Transverse colon (tissue), 4 donors: ENCODE results near the gene BANP. TPM values are rescaled to one million over a fixed set of nuclear protein-coding genes. Genes with fewer than 3 reads are reported as not detected.

Experiments
- DNase-seq: peaks from one replicate; pipeline ENCODE4 v3.0.0-alpha.2; 2019
- H3K27ac ChIP-seq, 4 donors: fragments of 200-600 bp; sonication (generic); 2 replicates each; pipeline ENCODE4 v1.5.1; 2016 to 2018; ENCODE audit warnings: inconsistent platforms in 4 of 4
- H3K27me3 ChIP-seq: fragments of 200-600 bp; sonication (generic); 2 replicates; pipeline ENCODE4 v1.5.1; 2017; ENCODE audit warnings: inconsistent platforms
- H3K36me3 ChIP-seq, 4 donors: fragments of 200-600 bp; sonication (generic); 2 replicates each; pipeline ENCODE4 v1.5.1; 2017 to 2019; ENCODE audit warnings: inconsistent platforms in 4 of 4
- H3K4me1 ChIP-seq, 4 donors: fragments of 200-600 bp; sonication (generic); 2 replicates each; pipeline ENCODE4 v1.5.1; 2017 to 2020; ENCODE audit warnings: inconsistent platforms in 4 of 4
- H3K4me3 ChIP-seq, 4 donors: fragments of 200-600 bp; sonication (generic); 1 replicate in 1 of 4; 2 replicates in 3 of 4; pipeline versions ENCODE4 v1.5.1 to v1.6.1; 2017 to 2019; ENCODE audit warnings: inconsistent platforms in 4 of 4
- H3K9me3 ChIP-seq, 2 donors: fragments of 200-600 bp; sonication (generic); 2 replicates each; pipeline ENCODE4 v1.5.1; 2017 to 2019; ENCODE audit warnings: inconsistent platforms in 2 of 2
- EP300 ChIP-seq: sonication (generic); formaldehyde crosslinking; IDR thresholded peaks from one replicate; pipeline ENCODE4 v1.6.1; 2017; ENCODE audit warnings: antibody characterized with exemption, low read depth
- POLR2A ChIP-seq: fragments of 450-650 bp; IDR thresholded peaks from one replicate; pipeline ENCODE4 v1.6.1; 2016; ENCODE audit warnings: antibody characterized with exemption, mild to moderate bottlenecking, moderate library complexity
- POLR2AphosphoS5 ChIP-seq, 3 donors: sonication (generic); formaldehyde crosslinking; IDR thresholded peaks; one replicate each; pipeline ENCODE4 v1.6.1; 2016; ENCODE audit warnings: antibody characterized with exemption in 3 of 3
- WGBS, 2 donors: methylation state at CpG; one replicate each; pipeline ENCODE4 v1.1.5; 2018; ENCODE audit warnings: low coverage in 1 of 2; 5-methylcytosine and 5-hydroxymethylcytosine counted together
- in situ Hi-C, 4 donors: fragments of 200-750 bp; cut with MboI; loops; one replicate each; pipeline versions ENCODE4 v1.15.0 to v1.15.1; 2017; ENCODE audit warnings: low sequenced_read_pairs in 3 of 4, low pct_ligation_motif_present in 1 of 4, low pct_unique_long_range_greater_than_20kb in 1 of 4
- intact Hi-C: fragments of 100-400 bp; cut with DNase I; formaldehyde crosslinking; loops from one replicate; pipeline ENCODE4 v1.15.1; 2023; ENCODE audit warnings: low total_unique reads
- total RNA-seq, 4 donors: library from RNA; depleted of rRNA; stranded (reverse); fragments of >200 nt; gene quantifications; one replicate each; pipeline ENCODE4 v1.1.0, GENCODE V29; 2016
- TF ChIP-seq, protein P1 (sequence below), 5 experiments: fragments of 200-600 bp in 3 of 5; fragments of 450-650 bp in 2 of 5; sonication (generic) in 3 of 5; IDR thresholded peaks; 1 replicate in 2 of 5; 2 replicates in 3 of 5; pipeline ENCODE4 v1.5.1; 2016 to 2017; ENCODE audit warnings: antibody characterized with exemption in 5 of 5, inconsistent platforms in 3 of 5, mild to moderate bottlenecking in 2 of 5, moderate library complexity in 1 of 5

Gene BANP
- total RNA-seq, 4 donors from 2014 or later = 15.3 to 25.1 (median 18.7) TPM

DNA sequence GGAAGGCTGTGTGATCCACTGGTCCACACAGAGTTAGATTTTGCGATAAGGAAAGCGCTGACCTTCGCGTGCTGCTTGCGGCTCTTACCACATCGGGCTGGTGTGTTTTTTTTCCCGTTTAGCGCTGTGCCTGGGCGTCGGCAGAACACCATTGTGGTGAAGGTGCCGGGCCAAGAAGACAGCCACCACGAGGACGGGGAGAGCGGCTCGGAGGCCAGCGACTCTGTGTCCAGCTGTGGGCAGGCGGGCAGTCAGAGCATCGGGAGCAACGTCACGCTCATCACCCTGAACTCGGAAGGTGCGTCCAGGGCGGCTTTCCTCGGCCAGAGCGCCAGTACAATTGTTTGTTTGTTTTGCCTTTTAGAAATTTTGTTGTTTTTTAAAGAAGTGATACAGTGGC is 54.7 kb downstream of the BANP start:
- H3K27ac ChIP-seq = no peak overlapping the region
- no peaks in the 10 kb centered on the region for H3K27me3 ChIP-seq
- WGBS, 2 donors = 96% methylated on average over 25 of the region's 25 CpGs; no CpG with 5 or more reads in 1 of the 2 donors
- TF ChIP-seq, protein P1, sequence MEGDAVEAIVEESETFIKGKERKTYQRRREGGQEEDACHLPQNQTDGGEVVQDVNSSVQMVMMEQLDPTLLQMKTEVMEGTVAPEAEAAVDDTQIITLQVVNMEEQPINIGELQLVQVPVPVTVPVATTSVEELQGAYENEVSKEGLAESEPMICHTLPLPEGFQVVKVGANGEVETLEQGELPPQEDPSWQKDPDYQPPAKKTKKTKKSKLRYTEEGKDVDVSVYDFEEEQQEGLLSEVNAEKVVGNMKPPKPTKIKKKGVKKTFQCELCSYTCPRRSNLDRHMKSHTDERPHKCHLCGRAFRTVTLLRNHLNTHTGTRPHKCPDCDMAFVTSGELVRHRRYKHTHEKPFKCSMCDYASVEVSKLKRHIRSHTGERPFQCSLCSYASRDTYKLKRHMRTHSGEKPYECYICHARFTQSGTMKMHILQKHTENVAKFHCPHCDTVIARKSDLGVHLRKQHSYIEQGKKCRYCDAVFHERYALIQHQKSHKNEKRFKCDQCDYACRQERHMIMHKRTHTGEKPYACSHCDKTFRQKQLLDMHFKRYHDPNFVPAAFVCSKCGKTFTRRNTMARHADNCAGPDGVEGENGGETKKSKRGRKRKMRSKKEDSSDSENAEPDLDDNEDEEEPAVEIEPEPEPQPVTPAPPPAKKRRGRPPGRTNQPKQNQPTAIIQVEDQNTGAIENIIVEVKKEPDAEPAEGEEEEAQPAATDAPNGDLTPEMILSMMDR (IDR thresholded peaks at IDR 0.05) = no peak
- TF ChIP-seq POLR2AphosphoS5 (IDR thresholded peaks at IDR 0.05) (no peak), EP300 (no peak), POLR2A (no peak)
- no peak for DNase-seq
- intact Hi-C loops (no loop called here), in situ Hi-C loops (no loop called here)
- peaks cover 0 to 11% (median 3%) of the 10 kb centered on the region in 4 donors for H3K36me3 ChIP-seq
- no peaks in the 10 kb centered on the region for H3K4me1 ChIP-seq
- H3K4me3 ChIP-seq = no peak overlapping the region
- H3K9me3 ChIP-seq = no peaks in the 10 kb centered on the region

DNA sequence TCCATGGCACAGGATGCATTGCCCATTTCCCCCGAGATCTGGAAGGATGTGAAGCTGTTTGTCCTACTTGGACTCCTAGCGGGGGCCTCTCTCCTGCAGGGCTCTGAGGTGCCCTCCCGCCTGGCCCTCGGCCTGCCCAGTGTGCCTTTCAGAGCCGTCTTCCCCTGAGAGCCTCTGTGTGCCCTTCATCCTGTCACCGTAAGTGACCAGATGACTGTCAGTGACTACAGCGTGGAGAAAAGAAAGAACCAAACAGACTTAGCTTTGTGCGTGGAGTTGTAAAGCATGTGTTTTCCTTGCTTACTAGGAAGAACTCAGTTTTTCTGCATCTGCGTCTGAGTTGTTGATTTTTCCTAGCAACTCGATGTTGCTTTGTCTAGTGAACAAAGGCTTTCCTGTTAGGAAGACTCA is 56.1 kb downstream of the BANP start:
- peaks cover 0 to 11% (median 3%) of the 10 kb centered on the region in 4 donors for H3K36me3 ChIP-seq
- 87 to 94% methylated on average over 4 to 10 of the region's 10 CpGs for WGBS, 2 donors
- no peak overlapping the region for H3K4me3 ChIP-seq
- in situ Hi-C loops (no loop called here), intact Hi-C loops (no loop called here)
- no peak for TF ChIP-seq EP300
- no peak for DNase-seq
- no peaks in the 10 kb centered on the region for H3K4me1 ChIP-seq
- H3K9me3 ChIP-seq = no peaks in the 10 kb centered on the region
- no peak overlapping the region for H3K27ac ChIP-seq
- H3K27me3 ChIP-seq = no peaks in the 10 kb centered on the region

DNA sequence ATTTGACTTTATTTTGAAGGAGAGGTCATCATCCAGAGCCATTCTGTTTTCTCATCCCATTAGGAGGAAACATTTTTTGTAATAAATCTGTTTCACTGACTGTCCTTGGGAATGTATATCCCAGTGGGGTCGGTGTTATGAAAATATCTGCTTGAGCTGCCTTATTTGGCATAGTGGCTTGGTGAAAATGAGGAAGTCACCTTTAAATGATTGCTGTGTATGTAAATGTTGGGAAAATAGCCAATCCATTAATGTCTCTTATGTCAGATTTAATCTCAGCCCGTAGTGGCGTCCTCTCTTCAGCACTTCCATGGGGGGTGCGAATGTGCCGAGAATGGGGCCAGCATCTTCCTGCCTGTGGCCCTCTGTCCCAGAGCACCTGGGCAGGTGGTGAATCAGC is 57.6 kb downstream of the BANP start:
- in situ Hi-C loops (no loop called here), intact Hi-C loops (no loop called here)
- WGBS, 2 donors = 87 to 92% methylated on average over 4 to 5 of the region's 5 CpGs
- no peak overlapping the region for H3K4me3 ChIP-seq
- H3K27me3 ChIP-seq = no peaks in the 10 kb centered on the region
- H3K9me3 ChIP-seq = no peaks in the 10 kb centered on the region
- peaks cover under 1 to 10% (median 6%) of the 10 kb centered on the region in 4 donors for H3K4me1 ChIP-seq
- H3K36me3 ChIP-seq = peaks cover 0 to 11% (median 3%) of the 10 kb centered on the region in 4 donors
- no peak for DNase-seq
- no peak for TF ChIP-seq EP300
- no peak for TF ChIP-seq POLR2AphosphoS5 (IDR thresholded peaks at IDR 0.05)
- TF ChIP-seq POLR2A = no peak
- TF ChIP-seq, protein P1 (IDR thresholded peaks at IDR 0.05) = no peak
- H3K27ac ChIP-seq = no peak overlapping the region

DNA sequence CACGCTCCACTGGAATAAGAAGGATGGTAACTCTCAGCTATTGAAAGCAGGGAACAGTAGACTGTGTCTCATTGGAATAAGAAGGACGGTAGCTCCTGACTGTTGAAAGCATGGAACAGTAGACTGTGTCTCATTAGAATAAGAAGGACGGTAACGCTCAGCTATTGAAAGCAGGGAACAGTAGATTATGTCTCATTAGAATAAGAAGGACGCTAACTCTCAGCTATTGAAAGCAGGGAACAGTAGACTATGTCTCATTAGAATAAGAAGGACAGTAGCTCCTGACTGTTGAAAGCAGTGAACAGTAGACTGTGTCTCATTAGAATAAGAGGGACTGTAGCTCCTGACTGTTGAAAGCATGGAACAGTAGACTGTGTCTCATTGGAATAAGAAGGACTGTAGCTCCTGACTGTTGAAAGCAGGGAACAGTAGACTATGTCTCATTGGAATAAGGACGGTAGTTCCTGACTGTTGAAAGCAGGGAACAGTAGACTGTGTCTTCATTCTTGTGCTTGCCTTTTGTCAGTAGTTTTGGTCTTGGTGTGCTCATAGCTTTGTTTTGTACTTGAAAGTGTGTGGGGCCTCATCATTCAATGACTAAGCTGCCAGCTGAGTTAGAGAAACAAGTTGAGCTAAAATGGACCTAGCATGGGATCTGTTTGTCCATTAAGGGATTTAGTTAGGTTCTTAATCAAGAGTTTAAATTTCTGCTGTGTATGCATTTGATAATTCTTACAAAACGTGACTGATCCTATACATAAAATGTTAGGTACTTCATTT is 58.5 kb downstream of the BANP start:
- Histone ChIP-seq H3K9me3 (no peaks in the 10 kb centered on the region), H3K27me3 (no peaks in the 10 kb centered on the region), H3K36me3 (peaks cover 0 to 11% (median 2%) of the 10 kb centered on the region in 4 donors), H3K27ac (no peak overlapping the region), H3K4me3 (no peak overlapping the region), H3K4me1 (peaks cover 7 to 19% (median 15%) of the 10 kb centered on the region in 4 donors)
- TF ChIP-seq EP300 (no peak), POLR2AphosphoS5 (IDR thresholded peaks at IDR 0.05) (no peak)
- in situ Hi-C loops (no loop called here), intact Hi-C loops (no loop called here)
- 90 to 93% methylated on average over 6 to 7 of the region's 7 CpGs for WGBS, 2 donors
- DNase-seq = no peak

DNA sequence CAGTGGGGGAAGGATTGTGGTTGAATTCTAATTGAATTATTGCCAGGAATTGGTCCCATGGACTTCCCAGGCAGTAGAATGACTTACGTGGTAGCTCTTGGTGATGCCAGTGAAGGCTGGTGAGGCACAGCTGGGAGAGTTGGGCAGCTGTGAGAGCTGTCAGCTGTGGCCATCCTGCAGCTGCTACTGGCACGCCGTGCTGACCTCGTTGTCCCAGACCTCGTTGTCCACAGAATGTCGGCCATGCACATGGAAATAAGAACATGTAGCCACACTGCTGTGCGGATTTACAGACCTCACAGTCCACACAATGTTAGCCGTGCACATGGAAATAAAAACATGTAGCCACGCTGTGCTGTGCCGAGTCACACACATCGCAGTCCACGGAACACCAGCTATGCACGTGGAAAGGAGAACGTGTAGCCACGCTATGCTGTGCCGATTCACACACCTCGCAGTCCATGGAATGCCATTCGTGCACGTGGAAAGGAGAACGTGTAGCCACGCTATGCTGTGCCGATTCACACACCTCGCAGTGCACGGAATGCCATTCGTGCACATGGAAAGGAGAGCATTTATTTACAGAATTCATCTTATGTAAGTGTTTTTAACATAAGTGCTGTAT is 59.2 kb downstream of the BANP start:
- Histone ChIP-seq H3K27me3 (no peaks in the 10 kb centered on the region), H3K27ac (no peak overlapping the region), H3K4me1 (peaks cover 7 to 21% (median 16%) of the 10 kb centered on the region in 4 donors), H3K4me3 (no peak overlapping the region), H3K9me3 (no peaks in the 10 kb centered on the region), H3K36me3 (peaks cover 0 to 11% (median 0%) of the 10 kb centered on the region in 4 donors)
- TF ChIP-seq POLR2AphosphoS5 (IDR thresholded peaks at IDR 0.05) (no peak), EP300 (no peak), POLR2A (no peak)
- TF ChIP-seq, protein P1 (IDR thresholded peaks at IDR 0.05) = no peak
- DNase-seq = no peak
- WGBS, 2 donors = 92 to 100% methylated on average over 1 to 25 of the region's 25 CpGs
- intact Hi-C loops = no loop called here
- in situ Hi-C loops = no loop called here
